ENCODE measurements around the gene ANXA9. TPM values are rescaled to one million over a fixed set of nuclear protein-coding genes. Genes with fewer than 3 reads are reported as not detected.

Gene ANXA9, protein sequence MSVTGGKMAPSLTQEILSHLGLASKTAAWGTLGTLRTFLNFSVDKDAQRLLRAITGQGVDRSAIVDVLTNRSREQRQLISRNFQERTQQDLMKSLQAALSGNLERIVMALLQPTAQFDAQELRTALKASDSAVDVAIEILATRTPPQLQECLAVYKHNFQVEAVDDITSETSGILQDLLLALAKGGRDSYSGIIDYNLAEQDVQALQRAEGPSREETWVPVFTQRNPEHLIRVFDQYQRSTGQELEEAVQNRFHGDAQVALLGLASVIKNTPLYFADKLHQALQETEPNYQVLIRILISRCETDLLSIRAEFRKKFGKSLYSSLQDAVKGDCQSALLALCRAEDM
- 0.10 TPM for total RNA-seq

DNA sequence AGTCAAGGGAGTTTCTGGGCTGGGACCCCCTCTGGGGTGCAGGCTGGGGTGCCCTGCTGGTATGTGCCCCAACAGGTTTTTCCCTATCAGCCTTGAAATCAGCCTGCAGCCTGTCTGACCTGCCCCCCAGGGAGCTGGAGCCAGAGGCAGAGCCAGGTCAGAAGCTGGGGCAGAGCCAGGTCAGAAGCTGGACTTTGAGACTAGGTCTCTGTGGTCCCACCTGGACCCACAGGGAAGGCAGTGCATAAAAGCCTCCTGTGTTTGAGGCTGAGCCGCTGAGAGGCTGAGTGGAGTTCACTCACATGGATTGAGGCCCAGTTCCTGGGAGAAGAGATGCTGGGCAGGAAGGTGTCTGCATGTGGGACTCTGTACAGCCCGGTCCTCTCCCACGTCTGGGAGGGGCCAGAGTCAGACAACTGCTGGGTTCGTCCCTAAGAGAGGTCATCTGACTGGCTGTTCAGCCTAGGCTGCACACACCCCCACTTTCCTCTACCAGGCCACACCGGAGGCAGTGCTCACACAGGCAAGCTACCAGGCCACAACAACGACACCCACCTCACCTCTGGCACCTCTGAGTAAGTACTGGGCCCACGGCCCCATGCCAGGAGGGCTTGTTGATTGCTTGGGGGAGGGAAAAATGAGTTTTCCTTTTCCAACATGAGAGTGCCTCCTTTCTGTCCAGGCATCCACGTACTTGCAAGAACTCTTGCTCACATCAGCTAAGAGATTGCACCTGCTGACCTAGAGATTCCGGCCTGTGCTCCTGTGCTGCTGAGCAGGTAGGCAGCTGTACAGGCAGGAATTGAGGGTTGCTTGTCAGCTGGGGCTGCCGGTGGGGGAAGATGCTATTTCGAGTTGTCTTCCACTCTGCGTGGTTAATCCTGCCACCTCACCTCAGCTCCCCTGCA, at the start of gene ANXA9:
ANXA9 (plus strand) TSS at position 488 of the 908 bp plus-strand sequence. CDS start 814 bp downstream, outside the sequence.
- Histone ChIP-seq H3K4me1 (ENCODE audit: insufficient read depth, low read length) (peaks cover 24% of the 10 kb centered on the region), H3K27me3 (ENCODE audit: insufficient read depth, low read length) (no peaks in the 10 kb centered on the region), H3K9me3 (ENCODE audit: low read depth, low read length) (no peaks in the 10 kb centered on the region), H3K4me3 (ENCODE audit: low read length) (no peak within 1 kb of the TSS)

DNA sequence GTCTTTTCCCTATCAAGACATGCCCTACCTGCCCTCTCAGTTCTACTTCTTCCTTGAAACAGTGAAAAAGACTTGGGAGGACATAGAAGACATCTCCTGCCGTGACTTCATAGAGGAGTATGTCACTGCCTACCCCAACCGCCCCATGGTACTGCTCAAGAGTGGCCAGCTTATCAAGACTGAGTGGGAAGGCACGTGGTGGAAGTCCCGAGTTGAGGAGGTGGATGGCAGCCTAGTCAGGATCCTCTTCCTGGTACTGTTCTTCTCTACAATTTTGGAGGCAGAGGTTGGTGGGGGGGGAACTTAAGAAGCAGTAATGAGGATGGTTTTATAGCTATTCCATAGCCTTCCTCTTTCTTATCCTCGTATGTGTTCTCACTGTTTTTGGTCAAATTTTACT, 37.2 kb upstream of the ANXA9 start:
- Histone ChIP-seq H3K27me3 (ENCODE audit: insufficient read depth, low read length) (no peaks in the 10 kb centered on the region), H3K4me3 (ENCODE audit: low read length) (no peak overlapping the region), H3K4me1 (ENCODE audit: insufficient read depth, low read length) (no peaks in the 10 kb centered on the region), H3K9me3 (ENCODE audit: low read depth, low read length) (no peaks in the 10 kb centered on the region)

DNA sequence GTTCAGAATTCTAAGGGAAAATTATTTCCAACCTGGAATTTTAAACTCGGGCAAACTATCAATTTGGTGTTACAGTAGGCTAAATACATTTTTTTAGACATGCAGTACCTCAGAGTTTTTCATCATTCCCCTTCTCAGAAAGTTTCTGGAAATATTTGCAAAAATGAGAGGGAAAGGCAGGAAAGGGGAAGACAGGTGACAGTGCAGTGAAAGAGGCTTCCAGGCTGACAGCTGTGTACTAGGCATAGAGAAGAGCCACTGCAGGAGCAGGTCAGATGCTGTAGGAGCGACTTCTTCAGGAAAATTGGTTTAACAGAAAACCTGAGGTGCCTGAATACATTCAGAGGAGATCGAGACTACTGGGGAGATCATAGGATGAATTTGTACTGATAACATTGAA, 27.4 kb upstream of the ANXA9 start:
- Histone ChIP-seq H3K4me1 (ENCODE audit: insufficient read depth, low read length) (no peaks in the 10 kb centered on the region), H3K27me3 (ENCODE audit: insufficient read depth, low read length) (no peaks in the 10 kb centered on the region), H3K4me3 (ENCODE audit: low read length) (no peak overlapping the region)

DNA sequence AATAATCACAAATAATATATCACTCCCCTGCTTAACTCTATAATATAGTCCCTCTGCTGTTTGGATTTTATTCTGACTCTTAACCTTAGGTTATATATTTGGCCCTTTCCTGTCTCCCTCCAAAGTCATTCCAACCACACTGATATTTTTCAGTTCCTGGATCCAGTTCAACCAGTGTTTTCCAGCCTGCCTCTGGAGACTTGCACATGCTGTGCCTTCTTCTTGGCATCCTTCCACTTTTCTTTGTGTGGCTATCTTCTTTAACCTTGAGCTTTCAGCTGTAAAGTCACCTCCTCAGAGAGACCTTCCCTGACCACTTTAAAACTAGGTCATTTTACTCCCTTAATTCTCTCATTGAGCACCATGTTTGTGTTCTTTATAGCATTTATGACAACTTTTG, 26.8 kb upstream of the ANXA9 start:
- no peaks in the 10 kb centered on the region for H3K9me3 ChIP-seq (ENCODE audit: low read depth, low read length)
- no peaks in the 10 kb centered on the region for H3K4me1 ChIP-seq (ENCODE audit: insufficient read depth, low read length)
- no peaks in the 10 kb centered on the region for H3K27me3 ChIP-seq (ENCODE audit: insufficient read depth, low read length)
- H3K4me3 ChIP-seq (ENCODE audit: low read length) = no peak overlapping the region

More for the DNA sequence above, 27.4 kb upstream of the ANXA9 start:
- no peaks in the 10 kb centered on the region for H3K9me3 ChIP-seq (ENCODE audit: low read depth, low read length)

GRCh38 chr1:150957666-150958065, 24.4 kb upstream of the ANXA9 start:
- Histone ChIP-seq H3K4me1 (ENCODE audit: insufficient read depth, low read length) (no peaks in the 10 kb centered on the region), H3K4me3 (ENCODE audit: low read length) (no peak overlapping the region)

DNA sequence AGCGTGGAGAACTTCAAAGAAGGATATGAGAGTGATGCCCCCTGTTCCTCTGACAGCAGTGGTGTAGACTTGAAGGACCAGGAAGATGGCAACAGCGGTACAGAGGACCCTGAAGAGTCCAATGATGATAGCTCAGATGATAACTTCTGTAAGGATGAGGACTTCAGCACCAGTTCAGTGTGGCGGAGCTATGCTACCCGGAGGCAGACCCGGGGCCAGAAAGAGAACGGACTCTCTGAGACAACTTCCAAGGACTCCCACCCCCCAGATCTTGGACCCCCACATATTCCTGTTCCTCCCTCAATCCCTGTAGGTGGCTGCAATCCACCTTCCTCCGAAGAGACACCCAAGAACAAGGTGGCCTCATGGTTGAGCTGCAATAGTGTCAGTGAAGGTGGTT, 21.4 kb upstream of the ANXA9 start:
- Histone ChIP-seq H3K4me3 (ENCODE audit: low read length) (no peak overlapping the region), H3K9me3 (ENCODE audit: low read depth, low read length) (no peaks in the 10 kb centered on the region), H3K4me1 (ENCODE audit: insufficient read depth, low read length) (no peaks in the 10 kb centered on the region), H3K27me3 (ENCODE audit: insufficient read depth, low read length) (no peaks in the 10 kb centered on the region)

More at GRCh38 chr1:150957666-150958065, 24.4 kb upstream of the ANXA9 start:
- Histone ChIP-seq H3K27me3 (ENCODE audit: insufficient read depth, low read length) (no peaks in the 10 kb centered on the region), H3K9me3 (ENCODE audit: low read depth, low read length) (no peaks in the 10 kb centered on the region)

GRCh38 chr1:150961756-150962155, 20.3 kb upstream of the ANXA9 start:
- Histone ChIP-seq H3K9me3 (ENCODE audit: low read depth, low read length) (no peaks in the 10 kb centered on the region), H3K27me3 (ENCODE audit: insufficient read depth, low read length) (no peaks in the 10 kb centered on the region), H3K4me3 (ENCODE audit: low read length) (no peak overlapping the region), H3K4me1 (ENCODE audit: insufficient read depth, low read length) (no peaks in the 10 kb centered on the region)

- H3K9me3 ChIP-seq (ENCODE audit: low read depth, low read length) = no peaks in the 10 kb centered on the region
- H3K27me3 ChIP-seq (ENCODE audit: insufficient read depth, low read length) = no peaks in the 10 kb centered on the region
- H3K4me3 ChIP-seq (ENCODE audit: low read length) = no peak overlapping the region
- H3K4me1 ChIP-seq (ENCODE audit: insufficient read depth, low read length) = no peaks in the 10 kb centered on the region
Observed at GRCh38 chr1:150963321-150964163, 18.6 kb upstream of the ANXA9 start.

DNA sequence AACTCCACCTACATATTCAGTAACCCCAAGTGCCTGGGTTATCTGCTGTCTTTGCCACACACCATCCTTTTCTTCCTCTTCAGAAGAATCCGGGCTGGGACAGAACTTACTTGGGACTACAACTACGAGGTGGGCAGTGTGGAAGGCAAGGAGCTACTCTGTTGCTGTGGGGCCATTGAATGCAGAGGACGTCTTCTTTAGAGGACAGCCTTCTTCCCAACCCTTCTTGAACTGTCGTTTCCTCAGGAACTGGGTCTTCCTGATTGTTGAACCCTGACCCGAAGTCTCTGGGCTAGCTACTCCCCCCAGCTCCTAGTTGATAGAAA, 18.0 kb upstream of the ANXA9 start:
- H3K9me3 ChIP-seq (ENCODE audit: low read depth, low read length) = no peaks in the 10 kb centered on the region
- no peaks in the 10 kb centered on the region for H3K4me1 ChIP-seq (ENCODE audit: insufficient read depth, low read length)
- H3K4me3 ChIP-seq (ENCODE audit: low read length) = no peak overlapping the region
- H3K27me3 ChIP-seq (ENCODE audit: insufficient read depth, low read length) = no peaks in the 10 kb centered on the region

DNA sequence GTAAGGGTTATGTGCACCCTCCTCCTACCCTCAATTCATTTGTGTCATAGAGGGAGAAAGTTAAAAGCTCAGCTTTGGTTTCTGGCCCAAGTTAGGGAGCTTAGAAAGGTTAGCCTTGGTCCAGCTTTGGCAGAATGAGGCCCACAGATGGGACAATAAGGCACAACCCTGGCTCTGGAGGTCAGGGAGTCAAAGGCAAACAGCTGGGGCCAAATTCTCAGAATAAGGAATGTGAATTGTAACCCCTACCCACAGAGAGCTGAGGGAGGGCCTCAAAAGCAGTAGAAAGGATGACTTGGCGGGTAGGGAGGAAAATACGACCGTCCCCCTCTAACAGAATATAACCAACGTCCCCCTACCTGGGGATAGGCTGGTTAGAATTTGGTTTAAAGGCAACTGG, 16.5 kb upstream of the ANXA9 start:
- H3K9me3 ChIP-seq (ENCODE audit: low read depth, low read length) = no peaks in the 10 kb centered on the region
- H3K27me3 ChIP-seq (ENCODE audit: insufficient read depth, low read length) = no peaks in the 10 kb centered on the region
- peaks cover 6% of the 10 kb centered on the region for H3K4me1 ChIP-seq (ENCODE audit: insufficient read depth, low read length)
- H3K4me3 ChIP-seq (ENCODE audit: low read length) = no peak overlapping the region

DNA sequence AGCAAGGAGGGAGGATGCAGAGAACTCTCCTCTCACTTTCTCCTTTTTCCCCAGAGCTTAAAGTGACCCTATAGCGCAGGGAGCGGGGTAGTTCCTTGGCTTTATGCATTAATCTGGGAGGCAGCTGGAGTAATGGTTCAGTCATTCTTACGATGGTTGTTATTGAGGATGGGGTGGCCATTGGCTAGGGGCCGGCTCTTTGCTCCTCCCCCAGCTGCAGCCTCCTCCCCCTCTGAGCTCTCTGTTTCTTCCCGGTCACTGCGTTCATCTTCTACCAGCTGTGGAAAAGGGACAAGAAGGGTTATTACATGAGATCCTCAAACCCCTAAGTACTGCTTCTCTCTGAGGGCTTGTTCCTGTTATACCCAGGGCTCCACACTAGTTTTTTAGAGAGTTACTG, 16.1 kb upstream of the ANXA9 start:
- Histone ChIP-seq H3K27me3 (ENCODE audit: insufficient read depth, low read length) (no peaks in the 10 kb centered on the region), H3K4me3 (ENCODE audit: low read length) (no peak overlapping the region), H3K9me3 (ENCODE audit: low read depth, low read length) (no peaks in the 10 kb centered on the region), H3K4me1 (ENCODE audit: insufficient read depth, low read length) (peaks cover 10% of the 10 kb centered on the region)

- H3K4me3 ChIP-seq (ENCODE audit: low read length) = no peak overlapping the region
- H3K27me3 ChIP-seq (ENCODE audit: insufficient read depth, low read length) = no peaks in the 10 kb centered on the region
- peaks cover 29% of the 10 kb centered on the region for H3K4me1 ChIP-seq (ENCODE audit: insufficient read depth, low read length)
- H3K9me3 ChIP-seq (ENCODE audit: low read depth, low read length) = no peaks in the 10 kb centered on the region
Observed at GRCh38 chr1:150967936-150968335, 14.2 kb upstream of the ANXA9 start.

- peaks cover 34% of the 10 kb centered on the region for H3K4me1 ChIP-seq (ENCODE audit: insufficient read depth, low read length)
- H3K9me3 ChIP-seq (ENCODE audit: low read depth, low read length) = no peaks in the 10 kb centered on the region
- H3K27me3 ChIP-seq (ENCODE audit: insufficient read depth, low read length) = no peaks in the 10 kb centered on the region
- no peak overlapping the region for H3K4me3 ChIP-seq (ENCODE audit: low read length)
Observed at GRCh38 chr1:150968491-150968890, 13.6 kb upstream of the ANXA9 start.

- Histone ChIP-seq H3K4me3 (ENCODE audit: low read length) (no peak overlapping the region), H3K9me3 (ENCODE audit: low read depth, low read length) (no peaks in the 10 kb centered on the region), H3K27me3 (ENCODE audit: insufficient read depth, low read length) (no peaks in the 10 kb centered on the region), H3K4me1 (ENCODE audit: insufficient read depth, low read length) (peaks cover 39% of the 10 kb centered on the region)
Observed at GRCh38 chr1:150969626-150970025, 12.5 kb upstream of the ANXA9 start.

All from mononuclear cell (primary cell).